Measurements from ENCODE around the gene TRIP13.

TRIP13 gene

DNA sequence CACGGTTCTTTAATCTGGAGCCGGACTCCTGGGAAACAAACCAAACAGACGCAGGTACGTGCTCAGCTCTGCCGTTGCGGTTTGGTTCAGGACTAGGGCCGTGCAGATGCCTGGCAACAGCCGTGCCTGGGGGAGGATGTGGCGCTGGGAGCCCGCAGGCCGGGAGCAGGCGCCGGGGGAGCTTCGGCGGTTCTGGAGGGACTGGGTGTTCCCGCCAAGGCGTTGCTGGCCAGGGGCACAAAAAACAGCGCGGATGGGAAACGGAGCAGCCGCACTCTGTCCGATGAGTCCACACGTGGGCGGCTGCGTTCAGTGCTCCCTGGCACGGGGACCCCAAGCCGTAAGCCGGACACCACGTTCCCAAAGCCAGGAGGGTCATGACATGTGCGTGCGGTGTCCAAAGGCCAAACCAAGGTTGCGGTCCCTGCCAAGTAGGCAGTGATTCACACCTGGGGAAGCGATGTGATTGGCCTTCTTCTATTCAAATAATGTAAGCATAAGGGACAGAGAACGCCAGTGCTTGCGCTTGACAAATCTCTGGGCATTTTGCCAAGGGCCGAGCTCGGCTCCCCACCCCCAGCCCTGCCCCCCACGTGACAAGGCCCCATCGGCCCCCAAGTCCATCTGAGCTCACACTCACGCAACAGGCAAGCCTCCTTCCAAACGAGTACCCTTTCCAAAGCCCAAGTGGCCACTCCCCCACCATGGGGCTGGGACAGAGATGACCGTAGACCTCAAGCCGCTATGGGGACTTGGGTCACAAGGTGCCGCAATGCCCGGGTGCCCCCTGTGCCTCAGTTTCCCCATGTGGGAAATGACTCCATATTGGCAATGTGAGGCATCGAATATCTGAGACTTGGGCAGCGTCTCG, 66.3 kb downstream of the TRIP13 start:
- Histone ChIP-seq H3K9ac (ENCODE audit: low read depth, low read length) (no peak overlapping the region), H3K4me2 (ENCODE audit: low read length) (peak overlapping the region; percentile 79), H3K4me3 (ENCODE audit: low read length) (peak overlapping the region; percentile 29), H3K4me1 (ENCODE audit: control insufficient read depth, insufficient read depth, low read length) (peaks cover 34% of the 10 kb centered on the region), H3K36me3 (ENCODE audit: insufficient read depth, low read length) (no peaks in the 10 kb centered on the region), H3K27me3 (ENCODE audit: control insufficient read depth, insufficient read depth, low read length) (peaks cover 79% of the 10 kb centered on the region), H3K9me3 (replicated peaks; ENCODE audit: low read length) (no peaks in the 10 kb centered on the region)

DNA sequence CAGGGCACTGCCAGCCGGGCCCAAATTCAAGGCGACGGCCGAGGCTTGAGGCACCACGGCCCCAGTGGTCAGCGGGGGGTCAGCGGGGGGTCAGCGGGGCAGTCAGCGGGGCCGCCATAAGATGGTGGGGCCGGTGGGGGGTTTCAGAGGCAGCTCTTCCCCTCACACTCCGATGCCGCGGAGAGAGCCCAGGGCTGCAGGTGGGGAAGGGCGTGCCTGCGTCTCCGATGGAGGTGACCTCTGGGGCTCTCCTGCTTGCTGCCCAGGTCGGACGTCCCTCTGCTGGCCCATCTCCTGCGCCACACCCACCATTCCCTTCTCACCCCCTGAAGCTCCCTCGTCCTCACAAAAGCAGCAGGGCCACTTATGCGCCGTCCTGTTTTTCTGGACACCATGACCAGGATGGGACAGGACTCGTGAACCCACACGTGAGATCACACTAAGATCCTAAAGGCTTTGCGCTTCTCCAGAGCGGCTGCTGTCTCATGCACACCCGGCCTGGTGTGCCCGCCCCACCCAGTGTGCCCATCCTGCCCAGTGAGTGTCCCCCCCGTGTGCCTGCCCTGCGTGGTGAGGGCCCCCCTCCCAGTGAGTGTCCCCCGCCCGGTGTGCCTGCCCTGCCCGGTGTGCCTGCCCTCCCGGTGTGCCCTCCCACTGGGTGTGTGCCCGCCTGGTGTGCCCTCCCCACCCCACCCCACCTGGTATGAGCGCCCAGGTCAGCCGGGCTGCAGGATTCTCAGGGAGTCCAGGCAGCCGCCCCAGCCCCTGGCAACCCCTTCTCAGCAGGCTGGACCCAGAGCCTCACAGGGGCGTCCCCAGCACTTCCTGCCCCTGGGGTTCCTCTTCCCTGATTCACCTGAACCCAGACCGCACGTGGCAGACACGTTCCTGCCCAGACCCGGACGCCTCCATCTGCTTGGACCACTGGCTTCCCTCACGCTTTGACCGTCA, 67.2 kb downstream of the TRIP13 start:
- H3K36me3 ChIP-seq (ENCODE audit: insufficient read depth, low read length) = no peaks in the 10 kb centered on the region
- no peak overlapping the region for H3K4me2 ChIP-seq (ENCODE audit: low read length)
- H3K27me3 ChIP-seq (ENCODE audit: control insufficient read depth, insufficient read depth, low read length) = peaks cover 80% of the 10 kb centered on the region
- H3K9ac ChIP-seq (ENCODE audit: low read depth, low read length) = no peak overlapping the region
- peaks cover 34% of the 10 kb centered on the region for H3K4me1 ChIP-seq (ENCODE audit: control insufficient read depth, insufficient read depth, low read length)
- no peaks in the 10 kb centered on the region for H3K9me3 ChIP-seq (replicated peaks; ENCODE audit: low read length)
- H3K4me3 ChIP-seq (ENCODE audit: low read length) = no peak overlapping the region

DNA sequence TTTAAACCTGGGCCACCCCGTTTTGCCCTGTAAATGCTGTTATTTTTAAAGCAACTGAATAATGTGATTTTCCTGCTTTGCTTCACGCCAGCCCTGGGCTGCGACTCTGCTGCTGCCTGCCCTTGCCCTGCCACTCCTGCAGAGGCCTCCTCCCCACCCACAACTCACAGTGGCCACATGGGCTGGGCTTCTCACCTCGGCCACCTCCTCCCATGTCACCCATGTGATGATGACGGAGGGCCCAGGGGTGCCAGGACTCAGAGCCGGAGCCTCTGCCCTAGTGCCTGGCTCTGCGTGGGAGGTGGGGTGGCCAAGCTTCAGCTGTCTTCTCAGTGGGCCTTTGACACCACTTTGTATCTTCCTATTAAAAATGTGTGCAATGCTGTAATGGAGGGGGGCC, 67.9 kb downstream of the TRIP13 start:
- Histone ChIP-seq H3K4me1 (ENCODE audit: control insufficient read depth, insufficient read depth, low read length) (peaks cover 34% of the 10 kb centered on the region), H3K4me2 (ENCODE audit: low read length) (no peak overlapping the region), H3K4me3 (ENCODE audit: low read length) (no peak overlapping the region), H3K9ac (ENCODE audit: low read depth, low read length) (no peak overlapping the region), H3K27me3 (ENCODE audit: control insufficient read depth, insufficient read depth, low read length) (peaks cover 80% of the 10 kb centered on the region), H3K36me3 (ENCODE audit: insufficient read depth, low read length) (no peaks in the 10 kb centered on the region), H3K9me3 (replicated peaks; ENCODE audit: low read length) (no peaks in the 10 kb centered on the region)

DNA sequence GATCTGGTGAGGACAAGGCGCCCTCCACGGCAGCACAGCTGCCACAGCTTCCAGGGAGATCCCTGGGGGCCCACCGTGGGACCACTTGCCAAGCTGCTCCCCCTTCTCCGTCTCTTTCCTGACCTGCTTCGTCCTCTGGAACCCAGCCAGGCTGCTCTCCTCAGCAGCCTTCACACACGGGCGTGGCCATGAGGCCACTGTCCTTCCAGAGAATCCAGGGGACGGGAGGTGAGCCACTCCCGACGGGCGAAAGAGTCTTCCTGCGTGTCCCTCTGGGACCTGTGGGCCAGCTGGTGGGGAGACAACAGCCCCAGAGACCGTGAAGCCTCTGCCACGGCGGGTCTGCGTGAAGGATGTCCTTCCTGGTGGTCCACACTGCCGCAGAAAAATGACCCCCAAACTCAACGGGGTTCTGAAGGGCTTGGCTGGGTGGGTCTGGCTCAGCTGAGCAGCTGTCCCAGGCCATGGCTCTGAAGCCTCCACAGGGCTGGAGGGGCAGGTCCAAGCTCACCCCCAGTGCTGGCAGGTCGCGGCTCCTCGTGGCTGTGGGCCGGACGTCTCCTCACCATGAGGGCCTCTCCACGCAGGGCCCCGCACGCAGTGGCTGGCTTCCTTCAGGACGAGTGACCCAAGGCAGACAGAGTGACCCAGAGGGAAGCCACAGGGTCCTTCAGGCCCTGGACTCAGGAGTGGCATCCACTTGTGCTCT, 68.5 kb downstream of the TRIP13 start:
- no peak overlapping the region for H3K4me2 ChIP-seq (ENCODE audit: low read length)
- no peak overlapping the region for H3K9ac ChIP-seq (ENCODE audit: low read depth, low read length)
- no peaks in the 10 kb centered on the region for H3K9me3 ChIP-seq (replicated peaks; ENCODE audit: low read length)
- H3K4me3 ChIP-seq (ENCODE audit: low read length) = no peak overlapping the region
- peaks cover 32% of the 10 kb centered on the region for H3K4me1 ChIP-seq (ENCODE audit: control insufficient read depth, insufficient read depth, low read length)
- H3K27me3 ChIP-seq (ENCODE audit: control insufficient read depth, insufficient read depth, low read length) = peaks cover 79% of the 10 kb centered on the region
- no peaks in the 10 kb centered on the region for H3K36me3 ChIP-seq (ENCODE audit: insufficient read depth, low read length)

DNA sequence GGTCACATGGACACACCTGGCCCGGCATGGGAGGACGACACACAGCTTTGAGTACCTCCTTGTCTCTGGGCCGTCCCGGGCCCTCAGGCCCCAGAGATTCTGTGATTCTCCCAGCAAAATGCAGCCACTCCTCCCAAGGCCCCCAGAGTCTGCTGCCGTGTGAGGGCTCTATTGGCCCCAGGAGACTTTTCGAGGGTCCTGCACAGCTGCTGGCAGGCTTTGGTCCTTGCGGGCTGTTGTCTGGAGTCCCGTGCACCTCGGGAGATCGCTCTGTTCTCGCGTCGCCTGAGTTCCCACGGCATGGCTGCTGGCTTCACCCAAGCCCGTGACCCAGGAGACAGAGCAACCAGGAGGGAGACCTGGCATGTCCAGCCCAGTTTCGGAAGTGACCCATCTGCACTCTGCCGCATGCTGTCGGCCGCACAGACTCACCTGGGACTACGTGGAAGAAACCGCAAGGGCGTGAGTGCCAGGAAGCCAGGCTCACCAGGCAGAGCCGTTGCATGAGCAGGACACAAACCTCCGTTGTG, 69.1 kb downstream of the TRIP13 start:
- peaks cover 80% of the 10 kb centered on the region for H3K27me3 ChIP-seq (ENCODE audit: control insufficient read depth, insufficient read depth, low read length)
- no peak overlapping the region for H3K9ac ChIP-seq (ENCODE audit: low read depth, low read length)

DNA sequence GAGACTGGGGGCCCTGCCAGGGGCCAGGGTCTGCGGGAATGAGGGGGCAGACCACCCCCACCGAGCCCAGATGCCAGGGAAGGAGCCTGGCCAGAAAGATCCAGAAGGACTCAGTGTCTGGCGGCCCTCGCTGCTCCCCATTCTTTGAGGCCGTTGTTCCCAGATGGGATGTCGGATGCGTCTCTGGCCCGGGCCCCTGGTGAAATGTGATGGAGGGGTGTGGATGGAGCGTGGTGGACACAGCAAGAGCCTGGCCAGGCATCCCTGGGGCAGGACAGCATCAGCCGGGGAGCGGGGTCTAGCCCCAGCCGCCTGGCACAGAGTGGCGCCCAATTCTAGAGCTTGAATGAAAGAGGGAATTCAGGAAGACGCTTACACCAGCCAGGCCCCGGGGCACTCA, 69.7 kb downstream of the TRIP13 start:
- peaks cover 20% of the 10 kb centered on the region for H3K4me1 ChIP-seq (ENCODE audit: control insufficient read depth, insufficient read depth, low read length)
- H3K9me3 ChIP-seq (replicated peaks; ENCODE audit: low read length) = no peaks in the 10 kb centered on the region
- no peak overlapping the region for H3K4me2 ChIP-seq (ENCODE audit: low read length)
- H3K36me3 ChIP-seq (ENCODE audit: insufficient read depth, low read length) = no peaks in the 10 kb centered on the region
- H3K9ac ChIP-seq (ENCODE audit: low read depth, low read length) = no peak overlapping the region
- H3K4me3 ChIP-seq (ENCODE audit: low read length) = no peak overlapping the region
- H3K27me3 ChIP-seq (ENCODE audit: control insufficient read depth, insufficient read depth, low read length) = peaks cover 85% of the 10 kb centered on the region

More for the DNA sequence above, 69.1 kb downstream of the TRIP13 start:
- H3K4me3 ChIP-seq (ENCODE audit: low read length) = no peak overlapping the region
- H3K36me3 ChIP-seq (ENCODE audit: insufficient read depth, low read length) = no peaks in the 10 kb centered on the region
- H3K9me3 ChIP-seq (replicated peaks; ENCODE audit: low read length) = no peaks in the 10 kb centered on the region
- H3K4me2 ChIP-seq (ENCODE audit: low read length) = no peak overlapping the region
- H3K4me1 ChIP-seq (ENCODE audit: control insufficient read depth, insufficient read depth, low read length) = peaks cover 26% of the 10 kb centered on the region

DNA sequence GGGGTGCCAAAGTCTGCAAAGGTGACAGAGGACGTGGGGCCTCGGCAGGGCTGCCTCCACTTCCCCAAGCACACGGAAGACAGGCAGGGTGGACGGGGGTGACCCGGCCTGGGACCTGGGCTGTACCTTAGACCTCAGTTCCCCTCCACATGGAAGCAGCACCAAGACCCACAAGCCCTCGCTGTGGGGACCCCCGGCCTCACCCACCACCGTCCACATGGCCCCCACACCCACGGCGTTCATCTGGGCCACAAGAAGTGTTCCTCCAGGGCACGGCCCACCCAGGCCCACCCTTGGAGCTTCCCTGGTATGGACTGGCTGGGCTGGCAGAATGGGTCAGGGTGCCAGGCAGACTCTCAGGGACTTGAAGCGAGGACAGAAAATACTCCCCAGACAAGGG, 70.1 kb downstream of the TRIP13 start:
- H3K9me3 ChIP-seq (replicated peaks; ENCODE audit: low read length) = no peaks in the 10 kb centered on the region
- H3K4me1 ChIP-seq (ENCODE audit: control insufficient read depth, insufficient read depth, low read length) = peaks cover 16% of the 10 kb centered on the region
- H3K4me3 ChIP-seq (ENCODE audit: low read length) = no peak overlapping the region
- no peaks in the 10 kb centered on the region for H3K36me3 ChIP-seq (ENCODE audit: insufficient read depth, low read length)
- no peak overlapping the region for H3K9ac ChIP-seq (ENCODE audit: low read depth, low read length)
- H3K27me3 ChIP-seq (ENCODE audit: control insufficient read depth, insufficient read depth, low read length) = peaks cover 88% of the 10 kb centered on the region
- H3K4me2 ChIP-seq (ENCODE audit: low read length) = no peak overlapping the region

DNA sequence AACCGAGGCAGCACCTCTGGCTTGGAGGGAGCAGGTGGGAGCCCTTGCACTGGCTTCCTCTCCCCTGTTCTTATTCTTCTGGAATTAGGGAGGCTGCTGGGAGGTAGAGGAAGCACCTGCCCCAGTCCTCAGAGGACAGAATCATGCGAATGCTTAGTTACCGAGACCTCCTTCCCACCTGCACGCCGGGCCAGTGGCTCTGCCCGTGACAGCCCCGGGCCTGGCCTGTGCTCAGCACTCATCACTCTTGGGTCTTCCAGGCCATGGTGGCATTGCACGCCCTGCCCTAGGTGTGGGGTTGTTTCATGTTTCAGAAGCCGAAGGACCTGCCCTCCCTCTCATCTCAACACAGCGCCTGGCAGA, 70.6 kb downstream of the TRIP13 start:
- Histone ChIP-seq H3K27me3 (ENCODE audit: control insufficient read depth, insufficient read depth, low read length) (peaks cover 89% of the 10 kb centered on the region), H3K4me1 (ENCODE audit: control insufficient read depth, insufficient read depth, low read length) (peaks cover 11% of the 10 kb centered on the region), H3K9ac (ENCODE audit: low read depth, low read length) (no peak overlapping the region), H3K36me3 (ENCODE audit: insufficient read depth, low read length) (no peaks in the 10 kb centered on the region), H3K4me3 (ENCODE audit: low read length) (no peak overlapping the region), H3K9me3 (replicated peaks; ENCODE audit: low read length) (no peaks in the 10 kb centered on the region), H3K4me2 (ENCODE audit: low read length) (no peak overlapping the region)

DNA sequence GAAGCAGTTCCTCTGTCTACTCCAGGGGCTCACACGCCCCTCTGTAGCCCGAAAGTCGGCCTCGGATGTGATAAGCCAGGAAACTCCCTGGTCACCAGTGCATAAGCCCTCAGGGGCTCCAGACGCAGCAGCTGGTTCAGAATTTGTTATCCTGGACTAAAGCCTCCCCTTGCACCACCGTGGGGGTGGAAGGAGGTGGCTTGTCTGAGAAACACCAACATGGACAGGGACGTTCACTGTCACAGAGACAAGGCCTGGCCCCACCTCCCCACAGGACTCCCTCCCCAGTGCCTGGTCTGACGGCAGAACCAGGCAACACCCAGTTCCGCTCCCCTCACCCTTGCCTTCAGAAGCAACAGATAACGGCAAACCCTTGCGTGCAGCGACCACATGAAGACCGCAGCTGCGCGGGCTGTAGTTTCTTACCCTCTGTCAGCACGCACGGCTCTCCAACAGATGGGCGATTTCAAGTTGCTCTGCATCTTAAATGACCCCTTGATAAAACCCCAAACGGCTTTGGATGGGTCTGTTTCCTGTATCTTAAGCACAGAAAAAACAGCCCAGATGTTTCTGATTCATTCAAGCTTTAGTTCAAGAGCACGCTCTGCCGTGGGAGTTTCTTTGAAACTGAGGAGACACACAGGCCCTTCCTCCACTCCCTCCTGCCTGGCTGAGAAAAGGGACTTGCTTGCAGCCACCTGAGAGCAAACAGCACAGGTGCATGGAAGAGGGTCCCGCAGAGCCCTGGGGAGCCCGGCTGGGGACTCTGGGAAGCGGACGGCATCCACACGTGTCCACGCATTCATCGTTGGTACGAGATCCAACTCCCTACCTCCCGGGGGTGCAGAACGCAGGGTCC, 71.2 kb downstream of the TRIP13 start:
- Histone ChIP-seq H3K36me3 (ENCODE audit: insufficient read depth, low read length) (no peaks in the 10 kb centered on the region), H3K4me2 (ENCODE audit: low read length) (no peak overlapping the region), H3K4me3 (ENCODE audit: low read length) (no peak overlapping the region), H3K4me1 (ENCODE audit: control insufficient read depth, insufficient read depth, low read length) (peaks cover 5% of the 10 kb centered on the region), H3K27me3 (ENCODE audit: control insufficient read depth, insufficient read depth, low read length) (peaks cover 89% of the 10 kb centered on the region), H3K9ac (ENCODE audit: low read depth, low read length) (no peak overlapping the region), H3K9me3 (replicated peaks; ENCODE audit: low read length) (no peaks in the 10 kb centered on the region)

DNA sequence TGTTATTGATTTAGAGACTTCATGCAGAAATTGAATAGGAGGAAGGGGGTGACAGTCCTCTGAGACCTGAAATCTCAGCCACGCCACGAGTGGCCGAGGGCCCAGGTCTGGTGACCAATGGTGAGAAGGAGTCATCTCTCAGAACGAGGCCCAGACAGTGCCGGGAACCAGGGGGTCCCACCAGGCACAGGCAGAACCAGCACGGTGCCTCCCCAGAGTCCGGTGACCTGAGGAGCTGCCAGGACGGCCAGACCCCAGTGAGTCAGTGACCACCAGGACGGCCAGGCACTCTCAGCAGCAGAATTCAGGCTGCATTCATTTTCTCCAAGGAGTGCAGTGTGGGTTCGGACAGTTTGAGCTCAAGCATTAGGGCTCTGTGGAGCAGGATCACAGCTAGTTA, 72.1 kb downstream of the TRIP13 start:
- Histone ChIP-seq H3K4me2 (ENCODE audit: low read length) (no peak overlapping the region), H3K36me3 (ENCODE audit: insufficient read depth, low read length) (no peaks in the 10 kb centered on the region), H3K4me3 (ENCODE audit: low read length) (no peak overlapping the region), H3K4me1 (ENCODE audit: control insufficient read depth, insufficient read depth, low read length) (no peaks in the 10 kb centered on the region), H3K9me3 (replicated peaks; ENCODE audit: low read length) (no peaks in the 10 kb centered on the region), H3K9ac (ENCODE audit: low read depth, low read length) (no peak overlapping the region), H3K27me3 (ENCODE audit: control insufficient read depth, insufficient read depth, low read length) (peaks cover 93% of the 10 kb centered on the region)

Measured in skeletal muscle satellite cell (primary cell).